ENCODE measurements around the gene OR6A2.

Gene OR6A2

DNA sequence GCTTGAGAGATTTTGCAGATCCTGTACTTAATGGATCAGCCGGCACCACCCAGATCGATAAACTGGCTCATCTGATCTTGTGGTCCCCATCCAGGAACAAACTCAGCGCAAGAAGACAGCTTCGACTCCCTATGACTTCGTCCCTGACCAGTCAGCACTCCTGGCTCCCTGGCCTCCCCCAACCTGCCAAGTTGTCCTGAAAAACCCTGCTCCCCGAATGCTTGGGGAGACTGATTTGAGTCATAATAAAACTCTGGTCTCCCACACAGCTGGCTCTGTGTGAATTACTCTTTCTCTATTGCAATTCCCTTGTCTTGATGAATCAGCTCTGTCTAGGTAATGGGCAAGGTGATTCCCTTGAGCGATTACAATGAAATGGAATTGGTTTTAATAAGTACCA, 57.2 kb downstream of the OR6A2 start:
- Histone ChIP-seq H3K4me3 (ENCODE audit: low read depth, low read length) (no peak overlapping the region), H3K27me3 (ENCODE audit: control insufficient read depth, insufficient read depth, low read length) (no peaks in the 10 kb centered on the region), H3K9me3 (ENCODE audit: control insufficient read depth, low read length) (no peaks in the 10 kb centered on the region), H3K79me2 (no peaks in the 10 kb centered on the region), H2AFZ (no peak overlapping the region), H3K27ac (no peak overlapping the region), H3K9ac (no peak overlapping the region), H3K4me1 (no peaks in the 10 kb centered on the region), H3K4me2 (ENCODE audit: low read length) (no peak overlapping the region), H3K36me3 (ENCODE audit: control insufficient read depth, insufficient read depth, low read length) (no peaks in the 10 kb centered on the region)
- TF ChIP-seq, protein P1, sequence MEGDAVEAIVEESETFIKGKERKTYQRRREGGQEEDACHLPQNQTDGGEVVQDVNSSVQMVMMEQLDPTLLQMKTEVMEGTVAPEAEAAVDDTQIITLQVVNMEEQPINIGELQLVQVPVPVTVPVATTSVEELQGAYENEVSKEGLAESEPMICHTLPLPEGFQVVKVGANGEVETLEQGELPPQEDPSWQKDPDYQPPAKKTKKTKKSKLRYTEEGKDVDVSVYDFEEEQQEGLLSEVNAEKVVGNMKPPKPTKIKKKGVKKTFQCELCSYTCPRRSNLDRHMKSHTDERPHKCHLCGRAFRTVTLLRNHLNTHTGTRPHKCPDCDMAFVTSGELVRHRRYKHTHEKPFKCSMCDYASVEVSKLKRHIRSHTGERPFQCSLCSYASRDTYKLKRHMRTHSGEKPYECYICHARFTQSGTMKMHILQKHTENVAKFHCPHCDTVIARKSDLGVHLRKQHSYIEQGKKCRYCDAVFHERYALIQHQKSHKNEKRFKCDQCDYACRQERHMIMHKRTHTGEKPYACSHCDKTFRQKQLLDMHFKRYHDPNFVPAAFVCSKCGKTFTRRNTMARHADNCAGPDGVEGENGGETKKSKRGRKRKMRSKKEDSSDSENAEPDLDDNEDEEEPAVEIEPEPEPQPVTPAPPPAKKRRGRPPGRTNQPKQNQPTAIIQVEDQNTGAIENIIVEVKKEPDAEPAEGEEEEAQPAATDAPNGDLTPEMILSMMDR (IDR thresholded peaks at IDR 0.05) = no peak

Measured in parathyroid adenoma (tissue), 2 donors.